ENCODE results near the gene CAPN8.

The CAPN8 gene

GRCh38 chr1:223700942-223701637, 35.6 kb upstream of the CAPN8 start:
- DNase-seq, result peak; percentile 57

- DNase-seq, result no peak
These were observed 35.0 kb upstream of the CAPN8 start for GRCh38 chr1:223700388-223700918.

- DNase-seq, result no peak
These were observed 30.4 kb upstream of the CAPN8 start for GRCh38 chr1:223695941-223696340.

- no peak for DNase-seq
These were observed 29.6 kb upstream of the CAPN8 start for GRCh38 chr1:223695014-223695548.

- no peak for DNase-seq
These were observed 25.6 kb upstream of the CAPN8 start for GRCh38 chr1:223691121-223691520.

GRCh38 chr1:223684488-223684792, 18.9 kb upstream of the CAPN8 start:
- no peak for DNase-seq

- DNase-seq, result peak; percentile 65
These were observed 18.3 kb upstream of the CAPN8 start for GRCh38 chr1:223683586-223684487.

- no peak for DNase-seq
These were observed 17.0 kb upstream of the CAPN8 start for GRCh38 chr1:223682502-223682901.

GRCh38 chr1:223680188-223680587, 14.7 kb upstream of the CAPN8 start:
- DNase-seq, result no peak

GRCh38 chr1:223678841-223679240, 13.3 kb upstream of the CAPN8 start:
- DNase-seq, result no peak

- no peak for DNase-seq
These were observed 8.8 kb upstream of the CAPN8 start for GRCh38 chr1:223674119-223674890.

GRCh38 chr1:223670458-223671159, 5.1 kb upstream of the CAPN8 start:
- DNase-seq, result no peak

- no peak for DNase-seq
These were observed 3.7 kb upstream of the CAPN8 start for GRCh38 chr1:223669003-223669795.

- DNase-seq, result no peak
These were observed 2.1 kb upstream of the CAPN8 start for GRCh38 chr1:223667484-223668182.

GRCh38 chr1:223664106-223664505, 1.4 kb downstream of the CAPN8 start:
- no peak for DNase-seq

- DNase-seq, result no peak
These were observed 2.6 kb downstream of the CAPN8 start for GRCh38 chr1:223662943-223663342.

GRCh38 chr1:223659711-223660110, 5.8 kb downstream of the CAPN8 start:
- no peak for DNase-seq

- no peak for DNase-seq
These were observed 7.5 kb downstream of the CAPN8 start for GRCh38 chr1:223657978-223658377.

GRCh38 chr1:223654083-223654482, 11.4 kb downstream of the CAPN8 start:
- DNase-seq, result no peak

GRCh38 chr1:223653431-223653830, 12.1 kb downstream of the CAPN8 start:
- DNase-seq, result no peak

GRCh38 chr1:223653015-223653414, 12.5 kb downstream of the CAPN8 start:
- no peak for DNase-seq

Data from left hindlimb (tissue), 1 donor.